Gastrocnemius medialis (tissue), 4 donors: ENCODE measurements around the gene ZBTB39. TPM values are rescaled to one million over a fixed set of nuclear protein-coding genes. Genes with fewer than 3 reads are reported as not detected.

Source experiments
- ATAC-seq, 2 donors: fragments of 150-250 bp; one replicate each; pipeline ENCODE4 v1.9.1; 2016
- DNase-seq, 2 donors: peaks; one replicate each; pipeline ENCODE4 v3.0.0-alpha.2; 2019
- H3K27ac ChIP-seq, 4 donors: fragments of 200-600 bp; sonication (generic); 1 replicate in 1 of 4; 2 replicates in 3 of 4; pipeline ENCODE4 v1.5.1; 2016 to 2018; ENCODE audit warnings: mild to moderate bottlenecking in 2 of 4, moderate library complexity in 1 of 4
- H3K27me3 ChIP-seq, 3 donors: fragments of 200-600 bp; sonication (generic) in 2 of 3; 1 replicate in 1 of 3; 2 replicates in 2 of 3; pipeline versions ENCODE4 v1.5.1 to v1.6.0; 2016 to 2019; ENCODE audit warnings: mild to moderate bottlenecking in 1 of 3, moderate library complexity in 1 of 3
- H3K36me3 ChIP-seq, 2 donors: fragments of 200-600 bp; sonication (generic) in 1 of 2; one replicate each; pipeline ENCODE4 v1.5.1; 2017 to 2018
- H3K4me1 ChIP-seq, 2 donors: fragments of 200-600 bp; sonication (generic) in 1 of 2; one replicate each; pipeline ENCODE4 v1.5.1; 2016 to 2017; ENCODE audit warnings: mild to moderate bottlenecking in 2 of 2
- H3K4me3 ChIP-seq, 4 donors: fragments of 200-600 bp; sonication (generic) in 3 of 4; 1 replicate in 1 of 4; 2 replicates in 3 of 4; pipeline ENCODE4 v1.5.1; 2016 to 2019; ENCODE audit warnings: mild to moderate bottlenecking in 2 of 4
- H3K9me3 ChIP-seq, 3 donors: fragments of 200-600 bp; sonication (generic) in 2 of 3; 1 replicate in 1 of 3; 2 replicates in 2 of 3; pipeline ENCODE4 v1.5.1; 2016 to 2019
- CTCF ChIP-seq, 5 experiments: fragments of 450-650 bp in 3 of 5; fragments of 200-600 bp in 2 of 5; sonication (generic) in 2 of 5; IDR thresholded peaks in 4 of 5; conservative IDR thresholded peaks in 1 of 5; 1 replicate in 4 of 5; 2 replicates in 1 of 5; pipeline ENCODE4 v1.5.1; 2016 to 2019; ENCODE audit warnings: antibody characterized with exemption in 5 of 5, mild to moderate bottlenecking in 3 of 5, moderate library complexity in 3 of 5
- POLR2A ChIP-seq, 2 donors: fragments of 450-650 bp; IDR thresholded peaks; one replicate each; pipeline ENCODE4 v1.6.1; 2017; ENCODE audit warnings: antibody characterized with exemption in 2 of 2, mild to moderate bottlenecking in 2 of 2, moderate library complexity in 2 of 2
- in situ Hi-C, 4 donors: fragments of 200-750 bp; cut with MboI; loops; one replicate each; pipeline versions ENCODE4 v1.15.0 to v1.8.0; 2017; ENCODE audit warnings: low sequenced_read_pairs in 4 of 4
- intact Hi-C: fragments of 100-400 bp; cut with DNase I; formaldehyde crosslinking; loops from one replicate; pipeline ENCODE4 v1.15.1; 2023; ENCODE audit warnings: low total_unique reads
- total RNA-seq, 4 donors: library from RNA; depleted of rRNA; stranded (reverse); fragments of >200 nt; gene quantifications; one replicate each; pipeline versions ENCODE4 v1.1.0 to v1.2.3, GENCODE V29; 2016

The ZBTB39 gene
- total RNA-seq, 4 donors from 2014 or later, result 2.2 to 3.8 (median 2.8) TPM

DNA sequence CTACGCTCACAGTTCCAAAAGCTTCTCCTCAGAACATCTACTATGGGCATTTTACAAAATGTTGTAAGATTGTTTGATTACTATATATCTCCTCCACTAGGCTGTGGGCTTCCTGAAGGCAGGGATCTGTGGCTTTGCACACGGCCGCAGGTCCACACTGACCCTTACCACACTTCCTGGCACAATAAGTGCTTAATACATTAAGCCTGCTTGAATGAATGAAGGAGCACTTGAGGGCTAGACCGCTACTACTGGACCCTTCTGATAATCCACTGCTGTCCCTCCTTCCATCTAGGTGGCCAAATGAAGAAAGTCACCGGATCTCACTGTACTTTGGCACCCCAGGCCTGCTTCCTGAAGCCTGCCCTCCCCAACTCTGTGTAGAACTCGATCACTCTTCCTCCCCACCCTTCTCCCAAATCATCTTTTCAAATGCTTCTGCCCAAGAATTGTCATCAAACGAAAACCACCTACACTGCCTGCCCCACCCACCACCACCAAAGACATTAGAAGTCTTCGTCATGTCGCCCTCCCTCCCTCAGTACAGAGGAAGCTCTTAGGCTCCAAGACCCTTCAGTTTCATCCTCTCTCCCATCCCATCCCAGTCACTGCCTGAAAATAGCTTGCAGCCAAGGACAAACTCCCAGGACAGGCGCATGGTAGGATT, 596 bp upstream of the ZBTB39 start:
- peaks cover 11 to 12% of the 10 kb centered on the region in 2 donors for H3K4me1 ChIP-seq
- TF ChIP-seq POLR2A (IDR thresholded peaks at IDR 0.05) (no peak), CTCF (IDR thresholded peaks at IDR 0.05 in 4 of 5, conservative IDR thresholded peaks at IDR 0.05 in 1 of 5) (no peak)
- H3K9me3 ChIP-seq, result no peaks in the 10 kb centered on the region
- H3K27ac ChIP-seq, result peak overlapping the region; percentile 14 to 59 (median 45)
- DNase-seq, result no peak
- H3K27me3 ChIP-seq, result no peaks in the 10 kb centered on the region
- ATAC-seq, result peak; percentile 3 to 6
- in situ Hi-C loops, result no loop called here
- intact Hi-C loops, result loop anchor here (5.0 kb wide), 2 partner anchors 105 to 255 kb away; partner anchors contain the start of genes PRIM1 and STAT6
- peaks cover 0 to 26% of the 10 kb centered on the region in 2 donors for H3K36me3 ChIP-seq
- H3K4me3 ChIP-seq, result peak overlapping the region; percentile 42 to 97 (median 52)

GRCh38 chr12:57004651-57005050, 1.7 kb downstream of the ZBTB39 start:
- DNase-seq (no peak), ATAC-seq (no peak)
- intact Hi-C loops, result loop anchor here (5.0 kb wide), 2 partner anchors 108 to 252 kb away; partner anchors contain the start of genes PRIM1 and STAT6
- H3K27me3 ChIP-seq, result no peaks in the 10 kb centered on the region
- no peak overlapping the region for H3K27ac ChIP-seq
- peaks cover 15 to 16% of the 10 kb centered on the region in 2 donors for H3K4me1 ChIP-seq
- in situ Hi-C loops, result no loop called here
- no peaks in the 10 kb centered on the region for H3K9me3 ChIP-seq
- no peak overlapping the region for H3K4me3 ChIP-seq
- peaks cover 0 to 29% of the 10 kb centered on the region in 2 donors for H3K36me3 ChIP-seq
- no peak for TF ChIP-seq CTCF (IDR thresholded peaks at IDR 0.05 in 4 of 5, conservative IDR thresholded peaks at IDR 0.05 in 1 of 5)
- no peak for TF ChIP-seq POLR2A (IDR thresholded peaks at IDR 0.05)

DNA sequence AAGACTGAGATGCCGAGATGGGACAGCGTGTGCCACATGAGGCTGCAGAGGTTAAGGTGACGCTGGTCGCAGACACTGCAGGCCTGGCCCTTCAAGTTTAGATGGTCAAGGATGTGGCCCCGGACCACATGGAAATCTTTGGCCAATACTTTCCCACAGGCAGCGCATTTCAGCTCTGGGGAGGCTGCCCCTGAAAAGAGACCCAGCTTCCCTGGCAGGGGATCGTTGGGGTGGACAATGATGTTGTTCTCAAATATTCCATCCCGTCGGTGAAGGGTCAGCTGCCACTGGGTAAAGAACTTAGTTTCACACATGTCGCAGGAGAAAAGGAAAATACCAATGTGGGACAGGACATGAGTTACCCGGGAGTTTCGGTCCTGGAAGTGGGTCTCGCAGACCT, 3.0 kb downstream of the ZBTB39 start:
- ATAC-seq (no peak), DNase-seq (no peak)
- TF ChIP-seq POLR2A (IDR thresholded peaks at IDR 0.05) (no peak), CTCF (IDR thresholded peaks at IDR 0.05 in 4 of 5, conservative IDR thresholded peaks at IDR 0.05 in 1 of 5) (no peak)
- intact Hi-C loops (no loop called here), in situ Hi-C loops (no loop called here)
- Histone ChIP-seq H3K36me3 (peaks cover 0 to 35% of the 10 kb centered on the region in 2 donors), H3K4me1 (peaks cover 15 to 16% of the 10 kb centered on the region in 2 donors), H3K27ac (no peak overlapping the region), H3K9me3 (no peaks in the 10 kb centered on the region), H3K27me3 (no peaks in the 10 kb centered on the region), H3K4me3 (no peak overlapping the region)

GRCh38 chr12:57001448-57001906, 4.9 kb downstream of the ZBTB39 start:
- DNase-seq (peak in 1 of 2 donors; percentile 30), ATAC-seq (no peak)
- H3K4me3 ChIP-seq, result no peak overlapping the region
- intact Hi-C loops, result no loop called here
- H3K4me1 ChIP-seq, result peaks cover 15 to 16% of the 10 kb centered on the region in 2 donors
- no peaks in the 10 kb centered on the region for H3K9me3 ChIP-seq
- H3K27ac ChIP-seq, result no peak overlapping the region
- no peaks in the 10 kb centered on the region for H3K27me3 ChIP-seq
- H3K36me3 ChIP-seq, result peaks cover 0 to 35% of the 10 kb centered on the region in 2 donors
- TF ChIP-seq POLR2A (IDR thresholded peaks at IDR 0.05), result no peak
- peak in 4 of 5 experiments; percentile 44 to 60 (median 54) for TF ChIP-seq CTCF (IDR thresholded peaks at IDR 0.05 in 4 of 5, conservative IDR thresholded peaks at IDR 0.05 in 1 of 5)
- in situ Hi-C loops, result no loop called here
